Colon (tissue), 2 donors: Measurements from ENCODE around the gene SERPING1.

Experiments
- FAIRE-seq: peaks from 2 replicates; lab custom pipeline; 2012; peaks lifted over from hg19 to GRCh38; lab: Jason Lieb, UNC
- donor health status: control.
- donor health status: control.

SERPING1 gene

DNA sequence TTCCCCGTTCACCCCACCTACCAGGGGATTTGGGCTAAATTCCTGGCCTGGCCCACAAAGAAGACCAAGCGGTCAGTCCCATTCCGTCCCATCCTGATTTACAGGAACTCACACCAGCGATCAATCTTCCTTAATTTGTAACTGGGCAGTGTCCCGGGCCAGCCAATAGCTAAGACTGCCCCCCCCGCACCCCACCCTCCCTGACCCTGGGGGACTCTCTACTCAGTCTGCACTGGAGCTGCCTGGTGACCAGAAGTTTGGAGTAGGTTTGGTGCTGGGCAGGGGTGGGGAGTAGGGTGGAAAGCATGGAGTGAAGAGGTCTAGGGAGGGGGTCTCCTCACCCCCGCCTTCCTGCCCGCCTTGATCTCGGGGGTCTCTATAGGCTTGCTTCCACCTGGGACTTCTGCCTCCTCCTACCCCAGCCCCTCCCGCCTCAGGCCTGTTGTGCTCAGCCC lies at the start of gene SERPING1:
SERPING1 (plus strand) TSS at position 225 of the 455 bp plus-strand sequence. CDS start 586 bp downstream, outside the sequence.
- no peak for FAIRE-seq

DNA sequence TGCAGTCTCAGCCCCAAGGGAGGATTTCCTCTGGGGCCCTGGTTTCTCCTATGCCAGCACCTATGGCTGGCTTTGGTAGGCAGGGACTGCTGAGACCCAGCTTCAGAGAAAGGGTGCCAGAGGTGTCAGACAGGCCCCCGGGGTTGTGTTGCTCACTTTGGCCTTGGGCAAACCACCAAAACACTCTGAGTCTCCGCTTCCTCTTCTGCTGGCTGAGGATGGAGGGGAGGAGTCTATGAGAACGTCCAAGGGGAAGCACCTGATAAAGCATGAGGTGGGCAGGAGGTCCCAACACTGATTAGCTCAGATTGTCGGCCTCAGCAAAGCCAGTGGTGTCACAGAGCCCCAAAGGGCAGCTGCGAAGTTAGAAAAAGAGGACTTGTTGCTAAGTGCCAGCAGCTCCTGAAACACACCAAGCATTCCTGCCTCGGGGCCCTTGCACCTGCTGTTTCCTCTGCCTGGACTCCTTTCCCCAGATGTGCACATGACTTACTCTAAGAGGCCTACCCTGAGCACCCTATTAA lies 49.6 kb upstream of the SERPING1 start:
- no peak for FAIRE-seq

- FAIRE-seq, result no peak
Observed at GRCh38 chr11:57549983-57550382, 47.5 kb upstream of the SERPING1 start.

GRCh38 chr11:57551941-57552340 lies 45.5 kb upstream of the SERPING1 start:
- no peak for FAIRE-seq

GRCh38 chr11:57552479-57552878 lies 45.0 kb upstream of the SERPING1 start:
- FAIRE-seq, result no peak

GRCh38 chr11:57555393-57555792 lies 42.1 kb upstream of the SERPING1 start:
- FAIRE-seq, result no peak

DNA sequence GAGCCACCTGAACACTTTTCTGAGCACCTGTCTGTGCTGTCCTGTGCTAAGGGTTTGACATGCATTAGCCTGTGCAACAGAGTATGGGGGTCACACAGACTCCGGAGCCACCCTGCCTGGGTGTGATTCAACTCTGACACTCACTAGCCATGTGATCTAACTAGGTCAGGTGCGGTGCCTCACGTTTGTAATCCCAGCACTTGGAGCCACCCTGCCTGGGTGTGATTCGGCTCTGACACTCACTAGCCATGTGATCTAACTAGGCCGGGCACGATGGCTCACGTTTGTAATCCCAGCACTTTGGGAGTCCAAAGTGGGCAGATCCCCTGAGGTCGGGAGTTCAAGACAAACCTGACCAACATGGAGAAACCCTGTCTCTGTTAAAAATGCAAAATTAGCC lies 41.4 kb upstream of the SERPING1 start:
- FAIRE-seq, result no peak

- FAIRE-seq, result no peak
Observed at GRCh38 chr11:57560146-57560545, 37.3 kb upstream of the SERPING1 start.

DNA sequence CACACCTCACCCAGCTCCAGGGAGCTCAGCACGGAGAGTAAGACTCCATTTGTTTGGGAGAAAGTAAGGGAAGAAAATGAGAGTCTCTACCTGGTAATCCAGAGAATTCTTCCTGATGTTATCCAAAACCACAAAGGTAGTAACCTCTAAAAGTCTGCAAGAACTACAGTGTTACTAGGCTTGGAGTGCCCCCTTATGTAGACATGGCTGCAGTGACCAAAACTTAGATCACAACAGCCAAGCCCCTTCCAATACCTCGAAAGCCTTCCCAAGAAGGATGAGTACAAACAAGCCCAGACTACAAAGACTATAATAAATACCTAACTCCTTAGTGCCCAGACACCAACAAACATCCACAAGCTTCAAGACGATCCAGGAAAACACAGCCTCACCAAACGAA lies 34.9 kb upstream of the SERPING1 start:
- no peak for FAIRE-seq

DNA sequence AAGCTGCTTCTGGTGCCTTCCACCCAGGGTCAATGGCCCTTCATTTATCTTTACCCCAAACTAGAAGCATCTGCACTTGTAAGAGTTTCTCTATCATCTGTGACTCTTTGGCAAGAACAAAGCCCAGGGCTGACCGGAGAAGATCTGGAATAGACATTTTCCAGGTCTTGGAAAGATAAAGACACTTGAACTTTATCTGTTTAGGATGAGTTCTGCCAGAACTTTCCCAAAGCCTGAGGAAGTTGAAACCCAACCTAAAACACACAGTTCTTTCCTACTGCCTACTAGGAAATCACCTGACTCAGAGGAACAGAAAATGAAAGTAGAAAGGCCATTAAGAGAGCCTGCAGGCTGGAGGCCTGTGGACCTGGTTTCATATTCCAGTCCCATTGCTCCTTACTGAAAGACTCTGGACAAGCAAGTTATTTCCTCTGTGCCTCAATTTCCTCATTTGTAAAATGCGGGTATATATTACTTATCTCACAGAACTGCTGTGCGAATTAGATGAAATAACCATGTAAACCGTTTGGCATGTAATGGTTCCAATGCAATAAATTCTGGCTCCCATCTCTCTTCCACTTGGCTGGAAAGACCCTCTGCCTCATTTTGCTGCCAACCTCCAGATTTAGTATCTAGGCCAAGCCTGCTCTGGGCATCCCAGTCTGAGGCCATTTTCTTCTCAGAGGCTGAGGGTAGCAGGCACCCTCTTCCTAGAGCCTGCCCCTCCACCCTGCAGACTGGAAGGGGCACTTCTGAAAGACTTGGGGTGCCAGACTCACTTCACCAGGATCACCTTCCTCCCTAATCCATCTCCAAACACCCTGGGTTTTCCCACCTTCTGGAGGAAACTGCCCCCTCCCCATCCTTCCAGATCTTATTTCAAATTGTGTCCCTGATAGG lies 31.2 kb upstream of the SERPING1 start:
- FAIRE-seq, result no peak

DNA sequence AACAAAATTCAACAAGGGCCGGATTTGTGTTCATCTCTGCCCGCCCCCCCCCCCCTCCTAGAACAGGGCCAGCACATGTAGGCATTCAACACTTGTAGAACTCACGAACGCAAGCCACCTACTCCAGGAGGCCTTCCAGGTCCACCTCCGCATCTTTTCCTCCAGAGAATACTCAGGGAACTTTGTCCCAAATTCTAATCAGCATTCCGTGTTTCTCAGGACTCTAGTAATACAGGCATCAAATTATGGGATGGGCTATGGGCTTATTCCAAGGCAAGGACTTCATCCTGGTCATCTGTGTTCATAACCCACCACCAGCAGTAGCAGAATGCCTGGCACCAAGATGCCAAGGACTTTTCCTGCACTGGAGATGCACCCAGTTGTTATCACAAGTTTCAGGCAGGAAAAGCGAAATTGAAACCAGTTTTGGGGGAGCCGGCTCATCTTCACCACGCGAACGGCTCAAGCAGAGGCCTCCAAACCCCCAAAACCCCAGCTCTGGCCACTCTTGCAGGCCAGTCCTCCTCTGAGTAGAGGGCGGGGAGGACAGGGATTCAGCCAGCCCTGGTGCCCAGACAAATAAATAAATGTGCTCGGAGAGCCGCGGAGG lies 30.5 kb upstream of the SERPING1 start:
- FAIRE-seq, result no peak

DNA sequence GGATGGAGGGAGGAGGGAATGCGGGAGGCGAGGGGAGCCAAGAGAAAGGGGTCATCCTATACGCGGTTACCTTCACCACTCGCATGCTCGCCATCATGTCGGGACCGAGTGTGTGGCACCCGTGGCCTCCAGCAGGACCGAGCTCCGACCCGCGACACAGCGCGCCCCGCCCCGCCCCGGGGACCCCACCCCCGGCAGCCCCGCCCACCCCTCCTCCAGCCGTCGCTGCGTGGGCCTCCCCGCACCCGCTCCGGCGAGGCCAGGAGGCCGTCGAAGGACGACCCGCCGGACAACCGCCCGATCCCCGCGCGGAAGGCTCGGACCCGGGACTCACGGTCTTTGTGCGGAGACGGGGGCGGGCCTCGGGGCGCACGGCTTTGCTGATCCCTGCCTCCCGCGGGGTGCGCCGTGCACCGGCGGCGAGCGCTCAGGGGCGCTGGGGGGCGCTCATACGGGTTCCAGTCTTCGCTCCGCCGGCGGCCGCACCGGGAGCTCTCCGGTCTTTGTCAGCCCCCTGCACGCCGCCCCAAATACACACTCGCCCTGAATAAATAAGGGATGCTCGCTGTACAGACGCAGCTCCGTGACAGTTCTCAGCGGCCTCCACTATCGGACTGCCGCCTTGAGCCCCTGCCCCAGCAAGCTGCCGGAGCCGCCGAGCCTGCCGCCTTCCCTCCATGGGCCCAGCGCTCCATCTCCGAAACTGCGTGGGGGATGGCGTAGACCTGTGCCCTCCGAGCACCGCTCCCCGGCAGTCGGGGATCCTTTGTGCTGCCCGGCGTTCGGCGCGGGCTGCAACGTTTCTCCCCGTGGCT lies 29.8 kb upstream of the SERPING1 start, which contains the start of gene UBE2L6:
UBE2L6 (minus strand) TSS at position 158 of the 815 bp plus-strand sequence; CDS start at position 97, 61 bp downstream.
- no peak for FAIRE-seq

DNA sequence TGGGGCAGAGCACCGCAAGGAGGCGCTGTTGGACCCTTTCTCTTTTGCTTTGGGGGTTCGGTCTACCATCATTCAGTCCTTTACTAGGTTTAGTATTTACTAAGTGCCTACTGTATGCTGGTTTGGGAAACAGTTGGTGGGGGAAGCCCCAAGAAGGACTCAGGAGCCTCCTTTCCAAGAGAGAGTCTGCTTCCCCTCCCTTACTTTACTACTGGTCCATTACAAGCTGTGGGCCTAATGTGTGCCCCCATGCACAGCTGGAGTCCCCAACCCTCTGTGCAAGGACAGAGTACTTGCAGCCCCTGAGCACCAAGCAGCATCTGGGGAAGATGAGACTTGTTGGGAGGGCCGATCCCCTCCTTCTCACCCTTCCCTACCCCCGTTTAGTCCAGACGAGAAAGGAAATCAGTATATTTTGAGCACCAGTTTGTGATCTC lies 29.1 kb upstream of the SERPING1 start:
- no peak for FAIRE-seq

DNA sequence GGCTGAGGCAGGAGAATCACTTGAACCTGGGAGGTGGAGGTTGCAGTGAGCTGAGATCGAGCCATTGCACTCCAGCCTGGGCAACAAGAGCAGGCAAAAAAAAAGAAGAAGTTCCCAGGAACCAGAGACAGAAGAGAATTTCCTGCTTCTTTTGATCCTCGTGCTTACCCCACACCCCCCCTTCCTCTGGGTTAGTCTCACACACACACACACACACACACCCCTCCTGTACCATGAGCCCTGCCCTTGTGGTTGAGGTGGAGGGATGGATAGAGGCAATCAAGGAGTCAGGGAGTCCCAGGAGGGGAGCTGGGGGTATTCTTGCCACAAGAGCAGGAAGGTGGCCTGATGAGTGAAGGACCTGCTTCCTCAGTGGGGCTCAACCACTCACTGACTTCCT lies 25.9 kb upstream of the SERPING1 start:
- FAIRE-seq, result no peak

- FAIRE-seq, result no peak
Observed at GRCh38 chr11:57574061-57574460, 23.4 kb upstream of the SERPING1 start.

- FAIRE-seq, result no peak
Observed at GRCh38 chr11:57584341-57584740, 13.1 kb upstream of the SERPING1 start.

DNA sequence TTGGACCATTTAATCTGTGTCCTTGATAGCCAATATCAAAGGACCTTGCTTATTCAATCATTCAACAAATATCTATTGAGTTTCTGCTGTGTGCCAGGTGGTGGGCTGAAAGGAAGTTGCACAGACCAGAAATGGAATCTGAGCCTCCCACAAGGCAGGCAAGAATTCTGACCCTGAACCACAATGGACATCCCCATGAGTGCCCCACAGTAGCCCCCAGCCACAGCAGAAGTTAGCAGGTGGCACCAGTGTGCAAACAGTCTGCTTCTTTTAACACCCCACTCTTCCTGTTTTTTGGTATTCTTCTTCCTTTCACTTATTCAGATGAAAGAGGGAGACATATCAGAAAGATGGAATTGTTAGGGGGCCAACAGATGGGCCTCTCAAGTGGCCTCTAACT lies 12.2 kb upstream of the SERPING1 start:
- no peak for FAIRE-seq

DNA sequence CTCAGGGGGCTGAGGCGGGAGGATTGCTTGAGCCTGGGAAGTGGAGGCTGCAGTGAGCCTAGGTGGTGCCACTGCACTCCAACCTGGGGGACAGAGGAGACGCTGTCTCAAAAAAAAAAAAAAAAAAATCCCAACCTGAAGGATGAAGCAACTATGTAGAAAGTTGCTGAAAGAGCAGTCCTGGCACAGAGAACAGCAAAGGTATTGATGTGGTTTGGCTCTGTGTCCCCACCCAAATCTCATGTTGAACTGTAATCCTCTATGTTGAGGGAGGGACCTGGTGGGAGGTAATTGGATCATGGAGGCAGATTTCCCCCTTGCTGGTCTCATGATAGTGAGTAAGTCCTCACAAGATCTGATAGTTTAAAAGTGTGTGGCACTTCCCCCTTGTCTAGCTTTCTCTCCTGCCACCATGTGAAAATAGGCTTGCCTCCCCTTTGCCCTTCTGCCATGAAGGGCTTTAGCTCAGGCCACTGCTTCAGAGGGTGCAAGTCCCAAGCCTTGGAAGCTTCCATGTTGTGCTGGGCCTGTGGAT lies 10.7 kb upstream of the SERPING1 start:
- no peak for FAIRE-seq

- no peak for FAIRE-seq
Observed at GRCh38 chr11:57588046-57588710, 9.3 kb upstream of the SERPING1 start.

GRCh38 chr11:57596266-57596885 lies 1.1 kb upstream of the SERPING1 start:
- FAIRE-seq, result no peak
